ENCODE measurements around the gene EFNA5.

EFNA5 gene

DNA sequence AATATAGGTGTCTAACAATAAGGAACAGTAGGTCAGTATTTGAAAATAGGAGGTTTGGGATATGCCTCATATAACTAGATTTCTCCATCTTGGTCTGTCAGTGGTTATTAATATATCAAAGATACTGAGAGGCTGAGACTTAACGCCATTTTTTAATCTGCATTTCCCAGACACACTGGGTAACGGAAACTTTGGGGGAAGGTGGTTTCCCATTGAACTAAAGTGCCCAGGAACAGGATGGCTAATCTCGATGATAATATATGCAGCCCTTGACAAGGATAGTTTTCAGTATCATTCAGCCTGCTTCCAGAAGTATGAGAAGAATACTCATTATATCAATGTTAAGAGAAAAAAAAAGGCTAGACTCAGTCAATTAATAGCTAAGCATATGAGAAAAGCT is 30.7 kb downstream of the EFNA5 start:
- DNase-seq (ENCODE audit: low read depth in 2 of 2): no peak

DNA sequence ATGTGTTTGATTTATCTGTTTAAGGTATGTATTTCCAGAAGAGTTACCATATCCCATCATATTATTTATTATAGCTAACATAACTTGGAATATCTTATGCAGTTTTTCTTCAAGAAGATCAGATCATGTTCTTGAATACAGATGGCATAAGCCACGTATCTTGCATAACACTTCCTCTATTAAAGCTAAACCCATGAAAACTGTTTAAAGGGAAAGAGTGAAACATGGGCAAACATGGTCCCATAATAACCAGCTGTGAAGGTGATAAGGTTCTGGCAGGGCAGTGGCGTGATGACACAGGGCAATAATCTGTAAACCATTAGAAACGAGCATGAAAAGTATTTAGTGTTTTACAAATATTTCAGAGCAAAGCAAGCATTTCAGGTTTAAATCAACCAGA is 34.2 kb downstream of the EFNA5 start:
- DNase-seq (ENCODE audit: low read depth in 2 of 2): no peak

GRCh38 chr5:107636068-107636467 is 34.7 kb downstream of the EFNA5 start:
- DNase-seq (ENCODE audit: low read depth in 2 of 2): no peak

DNA sequence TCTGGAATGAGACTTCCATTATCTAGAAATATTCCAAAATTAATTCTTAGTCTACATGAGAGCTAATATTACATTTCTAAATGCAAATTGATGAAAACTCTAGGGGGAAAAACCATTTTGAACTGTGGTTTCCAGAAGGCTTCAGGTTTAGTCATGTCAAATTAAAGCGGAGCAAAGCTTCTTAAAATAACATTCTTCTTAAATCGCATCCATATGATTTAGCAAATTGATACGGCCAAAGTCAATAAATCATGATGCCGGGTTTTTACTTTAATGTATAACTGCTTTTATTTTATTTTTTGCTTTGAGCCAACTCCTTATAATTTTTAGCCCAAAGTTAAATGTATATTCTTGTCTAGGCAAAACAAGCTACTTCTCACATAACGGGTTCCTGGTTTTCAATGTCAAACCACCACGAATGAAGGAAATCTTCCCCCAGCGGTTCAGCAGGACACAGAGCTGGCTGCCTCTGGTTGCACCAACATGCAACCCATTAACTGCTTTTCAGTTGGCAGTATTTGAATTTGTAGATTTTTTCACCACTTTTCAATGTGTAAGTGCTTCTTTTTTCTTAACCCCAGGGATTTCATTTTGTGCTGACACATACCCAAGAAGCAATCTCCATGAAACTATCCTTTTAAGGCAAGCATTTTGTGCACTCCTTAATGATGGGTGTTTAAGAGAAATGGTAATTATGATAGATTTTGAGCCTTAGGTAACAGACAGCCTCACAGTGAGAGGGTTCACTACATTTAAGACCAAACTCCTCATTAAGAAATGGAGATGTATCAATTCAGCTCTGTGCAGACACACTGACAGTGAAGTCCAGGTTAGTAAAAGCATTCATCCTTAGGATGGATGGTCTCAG is 35.5 kb downstream of the EFNA5 start:
- DNase-seq (ENCODE audit: low read depth in 2 of 2): no peak

- DNase-seq (ENCODE audit: low read depth in 2 of 2): no peak
Observed at GRCh38 chr5:107633171-107633901, 37.4 kb downstream of the EFNA5 start.

DNA sequence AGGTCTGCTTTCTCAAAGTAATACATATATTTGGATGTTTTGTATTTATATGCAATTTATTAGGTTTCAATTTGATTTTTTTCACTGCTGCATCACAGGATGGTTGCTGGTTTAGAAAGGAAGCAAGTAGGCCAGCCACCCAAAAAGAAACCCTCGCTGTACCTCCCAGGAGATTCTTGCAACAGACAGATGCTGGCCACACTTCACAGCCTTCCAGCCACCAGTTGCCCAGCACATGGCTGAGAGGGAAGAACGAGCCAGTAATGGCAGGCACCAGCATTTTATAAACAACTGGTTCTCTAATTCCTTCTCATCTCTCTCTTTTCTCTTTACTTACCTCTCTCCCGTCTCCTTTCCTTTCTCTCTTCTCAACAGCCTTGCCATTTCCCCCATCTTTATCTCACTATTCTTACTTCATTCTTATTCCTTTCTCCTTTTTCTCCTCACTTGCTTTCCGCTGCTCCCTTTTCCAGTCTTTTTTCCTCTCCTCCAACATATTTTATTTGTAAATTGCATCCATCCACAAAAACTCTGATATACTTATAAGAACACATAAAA is 38.9 kb downstream of the EFNA5 start:
- no peak for DNase-seq (ENCODE audit: low read depth in 2 of 2)

DNA sequence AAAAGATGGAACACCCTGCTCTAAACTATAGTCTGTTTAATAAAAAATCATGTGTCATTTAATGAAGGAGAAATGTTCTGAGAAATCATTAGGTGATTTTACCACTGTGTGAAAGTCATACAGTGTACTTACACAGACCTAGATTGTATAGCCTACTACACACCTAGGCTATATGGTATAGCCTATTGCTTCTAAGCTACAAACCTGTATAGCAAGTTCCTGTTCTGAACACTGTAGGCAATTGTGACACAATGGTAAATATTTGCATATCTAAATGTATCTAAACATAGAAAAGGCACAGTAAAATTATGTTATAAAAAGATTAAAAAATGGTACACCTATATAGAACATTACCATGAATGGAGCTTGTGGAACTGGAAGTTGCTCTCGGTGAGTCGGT is 40.6 kb downstream of the EFNA5 start:
- no peak for DNase-seq (ENCODE audit: low read depth in 2 of 2)

- no peak for DNase-seq (ENCODE audit: low read depth in 2 of 2)
Observed at GRCh38 chr5:107624235-107624634, 46.5 kb downstream of the EFNA5 start.

DNA sequence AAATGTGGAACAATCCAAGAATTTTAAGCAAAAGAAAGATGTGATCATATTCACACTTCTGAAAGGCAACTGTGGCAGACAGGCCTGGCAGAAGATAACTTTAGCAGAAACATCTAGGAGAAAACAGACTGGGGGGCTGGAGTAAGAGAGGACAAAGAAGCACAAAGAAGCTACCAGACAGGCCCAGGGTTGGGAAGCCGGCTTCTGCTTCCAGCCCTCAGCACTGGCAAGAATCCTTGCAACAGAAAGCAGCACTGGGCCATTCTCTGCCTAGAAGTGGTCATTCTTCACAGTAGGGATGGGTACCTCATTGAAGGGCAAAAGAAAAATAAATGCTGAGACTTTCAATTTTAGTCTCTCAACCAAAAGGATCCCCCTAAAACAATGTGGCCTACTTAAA is 49.6 kb downstream of the EFNA5 start:
- no peak for DNase-seq (ENCODE audit: low read depth in 2 of 2)

GRCh38 chr5:107619781-107620180 is 51.0 kb downstream of the EFNA5 start:
- DNase-seq (ENCODE audit: low read depth in 2 of 2): no peak

DNA sequence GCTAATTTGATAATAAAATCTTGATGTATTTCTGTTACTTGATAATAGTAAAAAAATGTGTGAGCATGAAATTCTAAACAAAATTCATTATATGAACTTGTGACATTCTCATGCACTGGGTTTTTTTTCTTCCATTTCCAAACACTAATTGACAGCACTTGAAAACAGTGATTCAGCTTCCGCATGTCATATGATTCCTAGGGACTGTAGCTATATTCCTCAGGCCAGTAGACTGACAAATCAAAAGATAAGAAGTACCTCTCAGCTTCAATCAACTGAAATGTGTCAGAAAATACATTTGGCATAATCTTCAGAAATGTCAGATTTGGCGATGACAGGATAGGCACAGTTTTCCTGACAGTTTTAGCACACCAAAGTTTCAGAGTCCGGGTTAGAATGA is 52.5 kb downstream of the EFNA5 start:
- DNase-seq (ENCODE audit: low read depth in 2 of 2): no peak

DNA sequence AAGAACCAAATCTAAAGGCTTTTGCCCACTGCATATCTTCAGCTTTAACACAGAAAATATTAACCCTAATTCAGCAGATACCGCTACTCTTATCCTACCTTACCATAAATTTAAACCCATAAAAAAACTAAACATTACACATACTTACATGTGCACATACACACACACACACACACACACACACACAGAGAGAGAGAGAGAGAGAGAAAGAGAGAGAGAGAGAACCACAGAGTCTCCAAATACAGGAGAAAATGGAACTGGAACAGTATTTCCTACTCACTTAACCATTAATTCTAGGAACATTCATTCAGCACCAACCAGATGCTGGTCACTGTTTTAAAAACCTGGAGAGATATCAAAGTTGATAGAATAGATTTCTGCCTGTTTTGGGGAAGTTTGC is 53.7 kb downstream of the EFNA5 start:
- DNase-seq (ENCODE audit: low read depth in 2 of 2): no peak

- DNase-seq (ENCODE audit: low read depth in 2 of 2): no peak
Observed at GRCh38 chr5:107616213-107616612, 54.5 kb downstream of the EFNA5 start.

- DNase-seq (ENCODE audit: low read depth in 2 of 2): no peak
Observed at GRCh38 chr5:107615299-107615817, 55.4 kb downstream of the EFNA5 start.

- no peak for DNase-seq (ENCODE audit: low read depth in 2 of 2)
Observed at GRCh38 chr5:107612541-107612940, 58.2 kb downstream of the EFNA5 start.

DNA sequence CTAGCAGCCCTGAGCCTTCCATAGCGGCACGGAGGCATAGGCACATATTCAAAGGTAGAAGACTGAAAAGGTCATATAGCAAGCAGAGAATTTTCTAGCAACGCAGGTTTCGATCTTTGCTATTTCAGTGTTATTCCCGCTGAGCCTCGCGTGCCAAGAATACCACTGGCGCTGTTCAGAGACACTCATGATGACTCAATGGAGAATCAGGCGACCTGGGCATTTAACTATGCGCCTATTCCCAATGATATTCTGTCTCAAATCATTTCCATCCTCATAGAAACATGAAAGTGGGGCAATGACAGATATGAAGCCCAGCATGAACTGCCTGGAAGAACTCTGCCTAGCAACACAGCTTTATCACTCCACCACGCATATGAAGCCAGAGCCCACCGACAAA is 59.9 kb downstream of the EFNA5 start:
- DNase-seq (ENCODE audit: low read depth in 2 of 2): no peak

- DNase-seq (ENCODE audit: low read depth in 2 of 2): no peak
Observed at GRCh38 chr5:107607671-107608345, 62.9 kb downstream of the EFNA5 start.

- DNase-seq (ENCODE audit: low read depth in 2 of 2): no peak
Observed at GRCh38 chr5:107607196-107607595, 63.5 kb downstream of the EFNA5 start.

DNA sequence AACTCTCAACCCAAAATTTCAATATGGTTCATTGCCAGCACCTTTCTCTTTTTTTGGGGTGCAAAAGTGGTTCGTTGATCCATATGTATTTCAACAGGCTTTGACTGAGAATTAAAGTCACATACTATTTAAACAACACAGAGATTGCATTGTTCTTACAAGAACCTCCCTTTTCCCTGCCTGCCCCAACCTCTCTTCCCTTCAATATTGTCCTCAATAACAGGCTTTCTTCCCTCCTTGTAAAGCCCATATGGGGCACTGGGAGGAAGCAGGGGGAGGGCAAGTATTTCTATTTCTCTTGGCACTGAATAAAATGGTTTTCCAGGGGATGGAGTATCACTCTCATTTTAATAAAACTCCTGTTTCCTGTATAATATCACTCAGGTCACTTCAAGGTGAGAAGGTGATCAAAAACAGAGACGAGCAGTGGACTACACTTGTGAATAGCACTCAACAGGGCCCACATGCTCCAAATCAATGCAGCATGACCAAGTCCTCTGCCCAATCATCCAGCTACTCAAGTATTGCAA is 65.1 kb downstream of the EFNA5 start:
- no peak for DNase-seq (ENCODE audit: low read depth in 2 of 2)

- DNase-seq (ENCODE audit: low read depth in 2 of 2): no peak
Observed at GRCh38 chr5:107604990-107605389, 65.7 kb downstream of the EFNA5 start.

DNA sequence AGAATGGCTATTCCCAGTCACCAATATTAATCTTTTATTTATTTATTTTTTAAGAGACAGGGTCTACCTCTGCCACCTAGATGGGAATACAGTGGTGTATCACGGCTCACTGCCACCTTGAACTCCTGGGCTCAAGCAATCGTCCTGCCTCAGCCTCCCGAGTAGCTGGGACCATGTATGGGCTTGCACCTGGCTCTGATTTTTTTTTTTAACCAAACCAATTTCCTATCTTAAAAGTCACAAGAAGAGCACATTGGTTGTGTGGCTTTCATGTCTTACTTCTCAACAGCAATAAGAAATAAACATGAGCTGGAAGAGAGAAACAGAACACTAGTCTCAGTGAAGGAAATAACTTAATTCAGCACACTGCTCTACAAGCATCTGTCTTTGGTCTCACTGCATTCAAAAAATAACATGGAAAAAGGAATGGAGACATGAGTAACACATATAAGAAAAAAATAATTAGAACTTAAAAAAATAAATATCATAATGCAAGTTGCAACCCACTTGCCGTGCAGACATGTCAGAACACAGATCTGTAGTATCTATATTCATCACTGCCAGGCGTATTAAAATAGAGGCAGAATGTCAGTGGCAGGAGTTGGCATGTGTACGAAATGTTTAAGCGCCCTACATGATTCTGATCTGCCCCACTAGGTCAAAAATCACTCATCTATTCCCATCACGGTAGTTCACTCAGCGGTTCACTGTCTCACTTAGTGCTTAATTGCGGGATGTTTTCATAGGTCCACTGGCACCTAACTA is 66.4 kb downstream of the EFNA5 start:
- DNase-seq (ENCODE audit: low read depth in 2 of 2): no peak
